T-helper 9 cell (primary cell): ENCODE results near the gene EPB42.
A peak's percentile ranks its signal among the peaks of the same experiment; 100 is the strongest.
"Not testable (repeated sequence)": the region's sequence is repeated elsewhere in the genome, so short reads cannot be mapped to it uniquely, and the experiment has no call there.

Experiments used
- DNase-seq: peaks from one replicate; pipeline ENCODE4 v3.0.0-alpha.2; 2020

The EPB42 gene

DNA sequence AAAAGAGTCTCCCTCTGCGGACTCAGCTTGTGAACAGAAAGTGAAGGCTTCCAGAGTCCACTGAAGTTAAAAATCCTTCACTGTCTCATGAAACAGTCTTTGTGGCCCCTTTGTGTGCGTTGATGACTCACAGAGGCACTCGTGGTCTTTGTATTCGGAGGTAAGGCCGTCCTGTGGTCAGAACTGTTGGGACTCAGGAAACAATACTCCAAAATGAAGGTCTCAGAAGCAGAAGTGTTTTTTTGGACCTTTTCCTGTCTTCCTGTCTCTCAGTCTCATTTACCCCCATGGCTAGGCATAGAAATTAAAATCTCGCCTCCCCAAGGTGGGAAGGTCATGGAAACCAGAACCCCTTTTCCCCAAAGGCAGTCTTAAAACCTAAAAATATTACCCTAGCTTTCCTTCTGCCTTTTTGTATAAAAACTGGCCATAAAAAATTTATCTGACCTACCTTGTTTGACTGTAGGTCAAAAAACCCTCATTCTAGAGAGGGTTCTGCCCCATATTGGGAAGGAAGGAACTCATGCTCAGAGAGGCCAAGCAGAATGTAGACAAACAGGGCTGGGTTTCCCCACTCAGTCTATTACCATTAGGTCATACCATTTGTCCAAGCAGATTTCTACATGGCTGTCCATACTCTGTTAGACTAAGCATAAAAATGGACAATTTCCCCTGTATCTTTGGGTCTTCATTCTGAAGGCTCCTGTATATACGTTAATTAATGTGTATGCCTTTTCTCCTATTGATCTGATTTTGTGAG lies 19.1 kb upstream of the EPB42 start:
- no peak for DNase-seq

DNA sequence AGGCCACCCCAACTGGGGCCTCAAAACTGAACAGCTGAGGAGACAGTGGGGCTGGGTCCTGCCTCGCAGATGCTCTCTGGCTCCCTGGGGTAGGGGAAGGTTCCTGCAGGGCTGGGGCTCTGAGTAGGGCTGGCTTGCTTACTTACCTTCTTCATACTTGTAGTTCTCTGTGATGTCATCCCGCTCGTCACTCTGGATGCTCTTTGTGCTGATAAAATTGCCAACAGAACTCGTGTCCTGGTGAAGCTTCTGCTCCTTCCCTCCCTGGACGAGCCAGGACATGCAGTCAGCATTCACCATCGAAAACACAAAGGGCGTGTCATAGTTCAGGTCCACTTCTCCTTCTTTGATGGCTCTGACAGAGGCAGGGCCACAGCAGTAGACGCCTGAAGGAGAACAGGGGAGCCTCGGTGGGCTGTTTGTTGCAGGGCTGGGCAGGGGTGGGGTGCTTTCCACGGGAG lies 17.9 kb upstream of the EPB42 start:
- no peak for DNase-seq

DNA sequence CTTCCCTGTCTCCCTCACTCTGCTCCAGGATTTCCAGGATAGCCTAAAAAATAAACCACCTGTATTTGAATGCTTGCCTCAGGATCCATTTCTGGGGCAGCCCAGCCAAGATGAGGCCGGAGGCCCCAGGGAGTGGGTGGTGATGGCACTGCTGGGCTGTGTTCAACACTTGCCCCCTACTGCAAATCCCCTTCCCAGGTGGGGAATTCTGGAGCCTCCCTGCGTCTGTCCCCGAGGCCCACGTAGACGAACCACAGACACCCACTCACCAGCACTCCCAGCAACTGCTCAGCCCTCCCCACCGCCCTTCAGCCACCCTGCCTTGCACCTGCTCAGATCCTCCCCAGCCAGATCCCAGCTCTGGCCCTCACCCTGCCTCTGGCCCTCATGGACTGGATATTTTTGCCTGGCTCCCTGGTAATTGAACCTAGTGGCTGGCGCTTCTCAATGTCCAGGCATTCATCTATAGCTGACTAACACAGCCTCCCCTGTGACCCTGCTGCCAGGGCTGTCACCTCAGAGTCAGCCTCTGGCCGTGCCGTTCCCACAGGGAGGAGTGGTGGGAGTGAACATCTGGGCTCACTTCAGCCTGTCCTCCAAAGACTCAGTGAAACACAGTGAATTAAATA lies 17.1 kb upstream of the EPB42 start:
- DNase-seq = no peak

DNA sequence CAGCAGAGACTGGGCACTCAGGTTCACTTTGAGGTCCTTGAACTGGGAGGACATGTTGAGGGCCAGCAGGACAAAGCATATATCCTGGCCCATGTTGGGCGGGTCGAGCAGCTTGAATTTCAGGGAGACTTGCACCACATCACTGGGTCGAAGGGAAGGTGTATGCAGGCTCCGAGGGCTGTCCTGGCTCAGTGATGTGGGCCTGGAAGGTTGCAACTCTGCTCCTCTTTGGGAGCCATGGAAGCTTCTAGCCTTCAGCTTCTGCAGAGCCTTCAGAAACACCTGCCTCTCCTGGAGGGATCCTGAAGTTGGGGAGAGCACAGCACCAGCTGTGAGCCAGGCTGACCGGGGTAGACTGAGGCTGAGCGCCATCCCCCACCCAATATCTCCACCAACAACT lies 14.7 kb upstream of the EPB42 start:
- DNase-seq = no peak

DNA sequence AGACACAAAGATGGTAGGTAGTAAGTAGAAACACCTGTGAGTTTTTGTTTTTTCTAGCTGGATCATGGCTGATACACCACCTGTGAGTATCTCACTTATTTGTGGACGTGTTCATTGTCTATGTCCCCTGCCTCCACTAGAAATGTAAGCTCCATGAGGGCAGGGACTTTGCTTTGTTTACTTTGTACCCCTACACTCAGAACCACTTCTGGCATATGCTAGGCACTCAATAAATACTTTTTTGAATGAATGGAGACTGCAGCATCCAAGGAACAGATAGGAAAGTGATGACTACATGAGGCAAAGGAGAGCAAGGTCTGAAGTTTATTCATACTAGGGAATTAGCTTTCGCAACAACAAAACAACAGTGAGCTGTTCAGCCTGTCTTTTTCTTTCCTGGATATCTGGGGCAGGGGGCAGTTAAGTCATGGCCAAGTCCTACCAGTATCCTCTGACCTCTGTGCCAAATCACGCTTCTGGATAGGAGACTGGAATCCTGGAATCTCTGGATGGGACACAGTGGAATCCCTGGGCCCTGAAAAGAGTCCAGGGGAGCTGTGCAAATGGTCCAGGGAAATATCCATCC lies 11.6 kb upstream of the EPB42 start:
- DNase-seq = no peak

DNA sequence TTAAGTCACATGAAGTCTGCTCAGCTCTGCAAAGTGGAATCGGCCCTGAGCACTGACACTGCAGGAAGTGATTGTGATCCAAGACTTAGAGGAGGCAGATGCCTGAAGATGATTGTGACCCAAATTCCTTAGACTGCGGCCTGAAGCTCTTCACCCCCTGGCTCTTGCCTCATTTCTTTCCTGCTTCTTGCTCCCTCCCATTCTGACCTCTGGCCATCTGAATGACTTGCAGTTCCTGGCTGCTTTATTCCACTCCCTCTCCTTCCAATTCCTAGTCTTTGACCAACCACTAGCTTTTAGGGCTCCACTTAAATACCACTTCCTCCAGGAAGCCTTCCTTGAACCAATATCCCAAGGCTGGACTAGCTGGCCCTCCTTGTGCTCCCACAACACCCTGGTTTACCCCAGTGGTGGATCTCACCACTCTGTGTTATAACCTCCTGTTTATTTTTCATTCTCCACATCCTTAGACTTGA lies 9.9 kb upstream of the EPB42 start:
- DNase-seq = no peak

DNA sequence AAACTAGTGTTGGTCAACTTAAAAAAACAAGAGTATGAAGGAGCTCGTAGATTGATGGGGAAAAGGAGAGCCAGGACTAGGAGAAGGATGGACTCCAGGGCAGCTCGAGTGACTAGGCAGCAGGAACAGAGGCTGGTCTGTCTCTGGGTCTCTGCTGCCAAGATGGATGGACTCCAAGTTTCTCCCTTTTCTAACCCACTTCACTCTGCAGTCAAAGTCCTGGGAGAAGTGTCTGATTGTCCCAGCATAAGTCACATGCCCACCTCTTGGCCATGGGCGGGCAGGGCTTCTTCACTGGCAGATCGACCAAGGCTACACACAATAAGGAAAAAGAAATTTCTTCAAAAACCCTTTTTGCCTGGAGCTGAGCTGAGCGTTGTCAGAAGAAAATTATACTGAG lies 9.2 kb upstream of the EPB42 start:
- no peak for DNase-seq

DNA sequence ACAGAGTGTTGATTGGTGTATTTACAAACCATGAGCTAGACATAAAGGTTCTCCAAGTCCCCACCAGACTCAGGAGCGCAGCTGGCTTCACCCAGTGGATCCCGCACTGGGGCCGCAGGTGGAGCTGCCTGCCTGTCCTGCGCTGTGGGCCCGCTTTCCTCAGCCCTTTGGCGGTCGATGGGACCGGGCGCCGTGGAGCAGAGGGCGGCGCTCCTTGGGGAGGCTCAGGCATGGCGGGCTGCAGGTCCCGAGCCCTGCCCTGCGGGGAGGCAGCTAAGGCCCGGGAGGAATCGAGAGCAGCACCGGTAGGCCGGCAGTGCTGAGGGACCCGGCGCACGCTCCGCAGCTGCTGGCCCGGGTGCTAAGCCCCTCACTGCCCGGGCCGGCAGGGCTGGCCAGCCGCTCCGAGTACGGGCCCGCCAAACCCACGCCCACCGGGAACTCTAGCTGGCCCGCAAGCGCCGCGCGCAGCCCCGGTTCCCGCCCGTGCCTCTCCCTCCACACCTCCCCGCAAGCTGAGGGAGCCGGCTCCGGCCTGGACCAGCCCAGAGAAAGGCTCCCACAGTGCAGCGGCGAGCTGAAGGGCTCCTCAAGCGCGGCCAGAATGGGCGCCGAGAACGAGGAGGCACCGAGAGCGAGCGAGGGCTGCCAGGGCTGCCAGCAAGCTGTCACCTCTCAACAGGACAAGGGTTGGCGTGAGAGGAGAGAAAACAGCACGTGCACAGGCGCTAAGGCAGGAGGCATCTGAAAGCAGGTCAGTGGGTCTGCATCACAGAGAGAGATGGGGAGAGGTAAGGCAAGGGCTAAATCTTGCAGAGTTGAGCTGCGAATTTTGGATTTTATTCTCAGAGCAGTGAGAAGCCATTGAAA lies 5.9 kb upstream of the EPB42 start:
- DNase-seq = no peak

DNA sequence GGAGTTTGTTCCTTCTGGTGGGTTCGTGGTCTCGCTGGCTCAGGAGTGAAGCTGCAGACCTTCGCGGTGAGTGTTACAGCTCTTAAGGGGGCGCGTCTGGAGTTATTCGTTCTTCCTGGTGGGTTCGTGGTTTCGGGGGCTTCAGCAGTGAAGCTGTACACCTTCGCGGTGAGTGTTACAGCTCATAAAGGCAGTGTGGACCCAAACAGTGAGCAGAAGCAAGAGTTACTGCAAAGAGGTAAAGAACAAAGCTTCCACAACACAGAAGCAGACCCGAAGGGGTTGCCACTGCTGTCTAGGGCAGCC lies 5.1 kb upstream of the EPB42 start:
- not testable (repeated sequence) for DNase-seq

DNA sequence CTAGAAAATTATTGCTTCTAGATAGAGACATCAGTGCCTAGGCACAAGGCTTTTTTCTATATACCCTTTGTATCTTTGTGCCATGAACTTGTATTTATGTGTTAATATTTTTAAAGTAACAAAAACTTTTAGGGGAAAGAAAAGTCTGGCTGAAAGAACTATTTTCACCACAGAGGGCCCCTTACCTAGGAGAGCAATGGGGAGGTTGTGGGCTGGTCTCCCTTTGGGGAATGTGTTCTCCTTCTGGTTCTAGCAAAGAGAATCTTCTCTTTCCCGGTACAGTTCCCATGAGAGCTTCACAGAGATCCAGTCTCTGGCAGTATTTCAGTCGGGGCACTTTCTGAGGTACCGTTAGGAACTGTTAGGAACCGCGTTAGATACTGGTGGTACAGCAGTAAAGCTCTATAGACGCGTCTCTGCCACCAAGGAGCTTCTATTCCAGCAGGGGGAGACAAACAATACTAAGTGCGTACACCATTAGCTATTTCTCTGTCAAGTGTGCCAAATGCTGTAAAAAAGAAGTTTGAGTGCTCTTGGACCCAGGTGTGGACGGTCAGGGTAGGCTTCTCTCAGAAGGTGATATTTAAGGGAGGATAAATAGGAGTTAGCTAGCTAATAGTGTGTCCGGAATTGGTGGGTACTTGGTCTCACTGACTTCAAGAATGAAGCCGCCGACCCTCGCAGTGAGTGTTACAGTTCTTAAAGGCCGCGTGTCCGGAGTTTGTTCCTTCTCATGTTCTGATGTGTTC lies 4.6 kb upstream of the EPB42 start:
- DNase-seq = peak; percentile 14

DNA sequence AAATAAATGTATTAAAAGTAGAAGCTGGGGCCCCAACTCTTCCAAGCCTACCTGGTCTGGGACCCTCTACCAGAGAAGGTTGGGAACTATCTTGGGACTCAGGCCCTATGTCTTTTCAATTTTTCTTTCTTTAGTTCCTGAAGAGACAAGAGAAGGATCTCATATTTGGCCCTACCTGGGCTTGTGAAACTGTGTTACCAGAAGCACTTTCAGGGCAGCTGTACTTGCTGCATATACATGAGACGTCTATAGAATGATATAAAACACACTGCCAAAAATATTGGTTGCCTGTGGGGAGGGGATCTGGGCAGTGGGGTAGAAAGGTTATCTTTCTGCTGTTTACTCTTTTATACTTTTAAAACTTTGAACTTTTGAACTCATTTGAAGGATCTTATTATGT lies 604 bp upstream of the EPB42 start:
- no peak for DNase-seq

DNA sequence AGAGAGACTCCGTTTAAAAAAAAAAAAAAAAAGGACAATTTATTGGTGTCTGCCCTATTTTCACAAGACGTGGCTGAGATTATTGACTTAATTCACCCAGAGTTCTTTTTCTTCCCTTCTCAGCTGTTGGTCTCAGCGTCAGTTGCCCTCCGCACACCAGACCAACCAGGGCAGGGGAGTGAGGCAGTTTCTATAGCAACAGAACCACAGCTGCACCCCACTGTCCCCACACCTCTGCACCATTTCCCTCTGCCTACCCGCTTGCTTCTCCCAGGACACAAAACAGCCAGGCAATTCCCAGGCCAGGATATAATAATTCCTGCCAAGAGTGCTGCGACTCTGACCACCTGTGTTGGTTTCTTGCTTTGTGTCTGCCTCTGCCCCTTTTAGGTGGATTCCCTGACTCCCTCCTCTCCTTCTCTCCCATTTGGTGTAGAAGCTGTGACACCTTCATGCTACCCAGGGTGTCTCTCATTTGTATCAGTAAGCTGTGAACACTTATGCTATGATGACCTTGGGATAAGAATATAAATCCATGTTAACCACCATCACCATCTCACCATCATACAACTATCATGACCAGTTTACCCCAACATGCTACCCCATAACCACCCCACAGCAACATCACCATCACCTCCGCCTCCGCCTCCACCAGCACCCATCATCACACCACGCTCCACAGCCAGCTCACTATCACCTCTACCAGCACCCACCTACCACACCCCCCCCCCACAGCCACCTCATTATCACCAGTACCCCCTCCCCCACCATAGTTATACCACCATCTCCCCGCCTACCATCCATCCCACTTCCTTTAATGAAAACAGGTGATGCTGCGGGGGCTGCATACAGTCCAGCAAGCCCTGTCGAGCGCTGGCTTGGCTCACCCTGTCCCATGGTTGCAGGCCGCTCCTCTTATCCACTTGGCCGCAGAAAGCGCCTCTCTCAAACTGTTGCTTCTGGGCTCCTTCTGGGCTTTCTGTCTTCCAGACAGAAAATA lies 589 bp downstream of the EPB42 start:
- DNase-seq = no peak

DNA sequence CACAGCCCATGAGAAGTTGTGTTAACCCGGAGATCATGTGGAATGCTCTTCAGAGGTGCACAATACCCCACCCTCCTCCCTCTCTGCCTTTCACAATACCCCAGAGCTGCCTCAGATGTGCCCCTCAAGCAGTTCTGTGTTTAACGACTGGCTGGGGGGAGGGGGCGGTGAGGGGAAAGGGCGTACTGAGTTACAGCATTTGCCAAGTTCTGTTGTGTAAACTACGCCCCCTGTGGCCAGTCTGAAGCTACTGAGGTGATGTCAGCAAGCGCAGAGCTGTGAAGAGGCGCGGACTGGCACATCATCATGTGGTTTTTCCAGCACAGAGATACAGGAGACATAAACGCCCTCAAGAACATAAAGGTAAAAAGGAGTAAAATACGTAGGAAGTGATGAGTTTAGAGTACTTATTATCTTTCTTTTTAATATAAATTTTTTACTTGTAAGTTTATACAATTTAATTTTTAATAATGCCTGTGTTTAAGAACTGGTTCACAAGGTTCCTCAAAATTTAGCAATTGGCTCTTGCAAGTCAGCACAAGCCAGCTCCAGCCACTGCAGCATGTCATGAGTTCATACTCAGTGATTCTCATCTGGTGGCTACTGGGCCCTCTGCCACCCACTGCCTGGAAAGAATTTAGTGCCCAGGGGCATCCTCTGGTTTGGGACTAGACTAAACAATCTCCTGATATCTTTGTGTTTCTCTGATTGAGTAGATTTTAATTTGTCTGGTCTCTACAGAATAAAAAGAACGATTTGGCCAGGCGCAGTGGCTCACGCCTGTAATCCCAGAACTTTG lies 1.7 kb downstream of the EPB42 start:
- no peak for DNase-seq

DNA sequence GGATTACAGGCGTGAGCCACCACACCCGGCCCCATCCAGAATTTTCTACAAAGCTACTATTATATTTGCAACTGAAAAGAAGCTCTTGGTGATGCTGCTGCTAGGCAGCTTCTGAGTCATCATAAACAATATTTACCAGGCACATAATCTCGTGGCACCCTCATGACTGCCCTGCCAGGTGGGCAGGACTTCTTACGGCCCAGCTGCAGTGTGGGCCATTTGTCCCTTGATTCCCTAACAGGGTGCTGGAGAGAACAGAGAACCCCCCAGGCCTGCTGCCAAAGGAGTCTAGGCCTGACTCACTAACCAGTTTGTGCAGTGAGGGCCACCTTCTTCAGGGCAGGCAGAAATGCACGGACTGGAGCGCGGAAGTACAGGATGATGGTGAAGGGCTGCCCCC lies 4.9 kb downstream of the EPB42 start:
- DNase-seq = no peak

DNA sequence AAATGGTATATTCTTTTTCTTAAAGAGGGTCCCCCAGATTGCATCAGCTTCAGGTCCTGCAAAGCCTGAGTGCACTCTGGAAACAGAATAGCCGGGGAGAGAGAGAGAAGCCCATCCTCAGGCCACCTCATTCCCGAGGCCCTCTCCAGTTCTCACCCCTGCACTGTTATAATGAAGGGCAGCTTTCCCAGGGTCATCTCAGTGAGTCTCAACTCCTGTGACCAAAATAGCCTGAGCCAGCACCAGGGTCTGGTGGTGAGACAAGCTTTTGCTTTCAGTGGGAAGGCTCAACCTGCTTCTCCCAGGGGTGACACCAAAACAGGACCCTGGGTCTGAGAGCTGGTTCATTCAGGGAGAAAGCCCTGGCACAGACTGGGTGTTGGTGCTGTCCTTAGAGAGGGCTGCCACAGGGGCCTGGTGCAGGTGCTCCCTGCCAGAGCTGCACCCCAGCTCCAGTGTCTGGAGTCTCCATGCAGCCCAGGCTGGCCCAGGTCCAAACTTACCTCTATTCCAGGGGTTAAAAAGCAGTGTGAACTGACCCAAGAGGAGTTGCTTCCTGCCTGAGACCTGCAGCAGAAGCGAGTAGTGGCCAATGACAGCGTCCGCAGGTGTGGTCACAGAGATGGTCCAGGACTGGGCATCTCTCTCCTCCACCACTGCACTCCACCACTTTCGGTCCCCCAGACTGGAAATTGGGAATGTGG lies 6.1 kb downstream of the EPB42 start:
- no peak for DNase-seq

DNA sequence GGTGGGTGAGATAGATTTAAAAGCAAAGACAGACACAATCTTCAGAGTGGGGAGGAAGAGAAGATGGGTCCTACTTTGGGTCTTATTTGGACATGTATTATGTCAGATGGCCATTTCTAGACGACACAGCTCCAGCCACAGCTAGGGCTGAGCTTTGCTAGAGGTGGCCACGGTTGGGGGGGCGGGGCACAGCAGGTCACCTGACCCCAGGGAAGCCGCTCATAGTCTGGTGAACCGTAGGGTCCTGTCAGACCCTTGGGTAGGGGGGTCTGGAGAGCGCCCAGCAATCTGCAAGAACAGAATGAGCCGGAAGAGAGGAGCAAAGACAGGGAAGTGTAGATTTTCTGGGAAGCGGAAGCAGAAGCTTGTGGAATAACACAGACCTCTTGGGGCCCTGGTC lies 6.6 kb downstream of the EPB42 start:
- DNase-seq = no peak

DNA sequence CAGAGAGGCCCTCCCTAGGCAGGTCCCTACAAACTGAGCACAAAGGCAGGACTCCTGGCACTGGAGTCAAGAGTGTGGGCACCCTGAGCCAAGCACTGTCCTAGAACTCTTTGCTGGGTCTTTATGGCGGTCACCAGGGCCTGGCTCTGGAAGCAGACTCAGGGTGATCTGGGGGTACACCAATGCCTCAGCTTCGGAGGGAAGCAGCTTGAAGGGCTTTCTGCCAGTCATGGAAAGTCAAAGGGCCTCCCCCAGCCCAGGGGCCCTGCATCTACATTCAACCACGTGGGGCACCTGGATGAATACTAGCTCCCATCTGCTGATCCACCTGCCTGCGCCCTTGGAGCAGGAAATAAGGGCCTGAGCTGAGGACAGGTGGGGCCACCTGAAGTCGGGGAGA lies 7.4 kb downstream of the EPB42 start:
- no peak for DNase-seq

DNA sequence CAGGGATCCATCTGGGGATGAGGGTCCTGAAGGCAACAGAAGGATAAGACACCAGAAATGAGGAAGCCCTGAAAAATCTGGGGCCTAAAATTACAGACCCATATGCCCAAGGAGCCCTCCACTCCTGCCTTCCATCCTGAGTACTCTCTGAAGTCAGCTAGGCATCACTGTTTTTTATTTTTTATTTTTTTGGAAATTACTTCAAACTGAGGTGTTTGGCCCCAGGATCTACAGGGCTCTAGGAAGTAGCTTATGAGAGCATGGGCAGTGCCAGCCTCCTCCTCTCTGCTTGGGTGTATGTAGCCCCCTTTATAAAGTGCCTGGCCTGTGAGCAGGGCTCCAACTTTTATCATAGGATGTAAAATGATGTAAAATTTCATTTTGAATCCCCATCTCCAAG lies 7.9 kb downstream of the EPB42 start:
- DNase-seq = no peak

DNA sequence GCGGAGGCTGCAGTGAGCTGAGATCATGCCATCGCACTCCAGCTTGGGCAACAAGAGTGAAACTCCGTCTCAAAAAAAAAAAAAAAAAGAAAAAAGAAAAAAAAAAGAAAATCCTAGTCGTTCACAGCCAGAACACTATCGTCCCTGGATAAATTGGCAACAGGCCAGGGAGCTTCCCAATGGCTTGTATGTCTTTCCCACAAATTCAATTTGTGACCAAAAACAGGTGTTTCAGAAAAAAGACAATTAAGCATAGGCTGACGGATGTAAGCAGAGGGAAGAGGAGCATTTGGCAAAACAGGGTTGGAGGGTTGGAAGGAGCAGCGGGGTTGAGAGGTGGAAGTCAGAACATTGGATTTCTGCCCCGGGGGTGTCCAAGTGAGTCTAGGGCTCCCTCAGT lies 8.5 kb downstream of the EPB42 start:
- no peak for DNase-seq

DNA sequence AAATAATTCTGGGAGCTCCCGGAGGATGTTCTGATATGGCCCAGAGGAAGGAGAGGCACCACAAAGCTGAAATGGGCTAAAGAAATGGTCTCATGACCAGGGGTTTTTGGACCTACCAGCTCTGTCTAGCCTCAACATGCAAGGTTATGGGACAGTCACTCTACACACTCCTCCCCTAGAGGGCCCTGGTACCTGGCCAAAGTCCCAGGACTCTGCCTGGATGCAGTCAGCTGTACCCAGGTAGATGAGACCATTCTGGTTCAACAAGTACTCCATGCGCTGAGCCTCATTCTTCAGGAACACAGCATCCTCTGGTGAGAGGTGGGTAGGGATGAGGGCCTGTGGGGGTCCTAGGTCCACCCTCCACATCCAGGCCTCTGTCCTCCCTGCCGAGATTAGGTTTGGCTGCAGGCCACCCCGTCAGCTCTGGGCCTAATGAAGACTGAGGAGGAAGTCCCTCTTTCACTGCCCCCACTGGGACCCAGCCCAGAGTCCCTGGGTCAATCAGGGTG lies 9.5 kb downstream of the EPB42 start:
- DNase-seq = no peak
